HepG2 (cell line): ENCODE measurements around the gene LHFPL6.

Experiments
- FIP1L1 ChIP-seq: fragments of 200-400 bp; formaldehyde crosslinking; IDR thresholded peaks from 2 replicates; pipeline ENCODE4 v1.6.1; 2018; ENCODE audit warnings: low read depth, mild to moderate bottlenecking, low read length, moderate library complexity, borderline replicate concordance; ENCODE audit not compliant: insufficient read depth
- USF2 ChIP-seq, 2 experiments: sonication (generic) in 1 of 2; formaldehyde crosslinking in 1 of 2; IDR thresholded peaks; 2 replicates each; pipeline versions ENCODE4 v1.5.1 to v1.6.1; 2011 to 2020; ENCODE audit warnings: borderline replicate concordance in 1 of 2, low read depth in 1 of 2, low read length in 1 of 2, mild to moderate bottlenecking in 1 of 2, missing genetic modification reagents in 1 of 2, moderate library complexity in 1 of 2
- ZNF431 ChIP-seq: sonication (generic); formaldehyde crosslinking; IDR thresholded peaks from 2 replicates; pipeline ENCODE4 v1.9.0; 2022; ENCODE audit warnings: missing genetic modification reagents, low read depth, mild to moderate bottlenecking, borderline replicate concordance
- ZNF644 ChIP-seq: IDR thresholded peaks from 2 replicates; pipeline ENCODE4 v1.6.1; 2016; ENCODE audit warnings: low read depth

GRCh38 chr13:39306639-39307589, 296.1 kb downstream of the LHFPL6 start:
- TF ChIP-seq FIP1L1, result no peak
- TF ChIP-seq ZNF431 (CRISPR knock-in tag), result no peak
- TF ChIP-seq USF2 (IDR thresholded peaks at IDR 0.05; ENCODE audit: low read depth, low read length), result no peak
- TF ChIP-seq USF2 (CRISPR knock-in tag; IDR thresholded peaks at IDR 0.05; ENCODE audit: borderline replicate concordance), result no peak
- no peak for TF ChIP-seq ZNF644 (CRISPR knock-in tag)
